H1 (cell line): ENCODE measurements around the gene ETF1. TPM values are rescaled to one million over a fixed set of nuclear protein-coding genes. Genes with fewer than 3 reads are reported as not detected.

Experiments used
- ATF2 ChIP-seq: IDR thresholded peaks from 2 replicates; pipeline ENCODE4 v1.6.1; 2012; ENCODE audit warnings: low read length, inconsistent platforms
- BACH1 ChIP-seq: IDR thresholded peaks from 2 replicates; pipeline ENCODE4 v1.6.1; 2012; ENCODE audit warnings: low read length, improper control_type of control experiment
- BCL11A ChIP-seq, 2 experiments: IDR thresholded peaks; one replicate each; pipeline ENCODE4 v1.6.1; 2011; ENCODE audit warnings: low read depth in 2 of 2, low read length in 2 of 2, mild to moderate bottlenecking in 2 of 2
- CBX5 ChIP-seq: fragments of 300-800, 300-1000 bp; sonication (generic); IDR thresholded peaks from 2 replicates; pipeline ENCODE4 v1.7.1; 2016; ENCODE audit warnings: antibody characterized with exemption, low read length, low read depth
- CHD2 ChIP-seq: IDR thresholded peaks from 2 replicates; pipeline ENCODE4 v1.6.1; 2012; ENCODE audit warnings: low read length, improper control_type of control experiment
- KDM4A ChIP-seq: IDR thresholded peaks from one replicate; pipeline ENCODE4 v1.7.1; 2012; ENCODE audit warnings: low read depth, mild to moderate bottlenecking, moderate library complexity, low read length, inconsistent platforms; ENCODE audit not compliant: severe bottlenecking
- KDM5A ChIP-seq: fragments of 200-600 bp; IDR thresholded peaks from 2 replicates; pipeline ENCODE4 v1.7.1; 2012; ENCODE audit warnings: mild to moderate bottlenecking, low read length, inconsistent platforms, mixed read lengths
- NRF1 ChIP-seq: IDR thresholded peaks from 2 replicates; pipeline ENCODE4 v1.6.1; 2011; ENCODE audit warnings: mild to moderate bottlenecking, low read depth, low read length, improper control_type of control experiment
- POLR2A ChIP-seq, 2 experiments: IDR thresholded peaks; 1 replicate in 1 of 2; 2 replicates in 1 of 2; pipeline ENCODE4 v1.6.1; 2011; ENCODE audit warnings: low read depth in 2 of 2, low read length in 2 of 2, mild to moderate bottlenecking in 2 of 2; ENCODE audit errors: control extremely low read depth in 1 of 2
- SP1 ChIP-seq: IDR thresholded peaks from 2 replicates; pipeline ENCODE4 v1.6.1; 2011; ENCODE audit warnings: low read depth, low read length
- SRF ChIP-seq: IDR thresholded peaks from 2 replicates; pipeline ENCODE4 v1.6.1; 2011; ENCODE audit warnings: mild to moderate bottlenecking, low read depth, low read length, moderate library complexity
- TBP ChIP-seq: IDR thresholded peaks from 2 replicates; pipeline ENCODE4 v1.6.1; 2011; ENCODE audit warnings: low read depth, low read length, improper control_type of control experiment
- YY1 ChIP-seq: IDR thresholded peaks from 2 replicates; pipeline ENCODE4 v1.6.1; 2011; ENCODE audit warnings: low read depth, mild to moderate bottlenecking, low read length
- polyA plus RNA-seq, 7 experiments: library from polyadenylated mRNA; depleted of rRNA in 3 of 7; stranded (reverse) in 5 of 7; unstranded in 2 of 7; fragments of >200 nt in 5 of 7; fragments of 200-250 nt in 2 of 7; gene quantifications; 1 replicate in 5 of 7; 2 replicates in 1 of 7; 4 replicates in 1 of 7; pipeline versions ENCODE4 v1.2.1 to v1.2.3, GENCODE V29; 2011 to 2013; ENCODE audit warnings: missing spikeins in 2 of 7, mixed read lengths in 2 of 7
- total RNA-seq: library from RNA; stranded (reverse); fragmentation: NEBNext Ultra II Directional; extraction: Animal tissue kit (Norgen Biotek cat#: 25700); gene quantifications from 2 replicates; pipeline ENCODE4 v1.2.1, GENCODE V29; 2021
- TF ChIP-seq, protein P1 (sequence below): IDR thresholded peaks from 2 replicates; pipeline ENCODE4 v1.6.1; 2012; ENCODE audit warnings: inconsistent platforms

The ETF1 gene
- total and polyA plus RNA-seq, 2 of the 8 experiments (the other 6 are each of a cell fraction or from before 2014, with no cell fraction given) = 50.5 to 168 TPM

GRCh38 chr5:138575194-138576015, 32.4 kb upstream of the ETF1 start, which contains the start of gene HSPA9 (continued):
- TF ChIP-seq SRF (no peak), CHD2 (0 out of 2 replicates have a peak, but pooled peaks have one; percentile 5), BCL11A (IDR thresholded peaks at IDR 0.05; ENCODE audit: low read depth in 2 of 2, low read length in 2 of 2) (no peak), KDM4A (no peak), NRF1 (peak; percentile 49; the same call in 1 of the 2 replicates), ATF2 (peak; percentile 83; the same call in 1 of the 2 replicates), YY1 (peak; percentile 95), BACH1 (peak; percentile 95), SP1 (peak; percentile 49), CBX5 (no peak), KDM5A (0 out of 2 replicates have a peak, but pooled peaks have one; percentile 28), POLR2A (IDR thresholded peaks at IDR 0.05; ENCODE audit: control extremely low read depth in 1 of 2, low read depth in 2 of 2, low read length in 2 of 2) (peak; percentile 80 to 87), TBP (peak; percentile 92)
- TF ChIP-seq, protein P1, sequence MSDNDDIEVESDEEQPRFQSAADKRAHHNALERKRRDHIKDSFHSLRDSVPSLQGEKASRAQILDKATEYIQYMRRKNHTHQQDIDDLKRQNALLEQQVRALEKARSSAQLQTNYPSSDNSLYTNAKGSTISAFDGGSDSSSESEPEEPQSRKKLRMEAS = peak; percentile 95
